OCI-LY1 (cell line): ENCODE measurements around the gene CAPN15.

Experiments
- H2AFZ ChIP-seq: fragments of 200-600 bp; sonication (generic), shearing (Covaris generic); 2 replicates; pipeline ENCODE4 v1.6.0; 2014; ENCODE audit warnings: antibody characterized with exemption, mild to moderate bottlenecking, low read length
- H3F3A ChIP-seq: fragments of 200-600 bp; sonication (generic), shearing (Covaris generic); 2 replicates; pipeline ENCODE4 v1.6.0; 2014; ENCODE audit warnings: mild to moderate bottlenecking, antibody characterized with exemption, low read length, moderate library complexity; ENCODE audit not compliant: insufficient read depth
- H3K27ac ChIP-seq: fragments of 200-600 bp; sonication (generic); 2 replicates; pipeline ENCODE4 v1.5.1; 2014; ENCODE audit warnings: low read length, mixed run types, mild to moderate bottlenecking, low read depth; ENCODE audit not compliant: poor library complexity, severe bottlenecking
- H3K27me3 ChIP-seq: fragments of 200-600 bp; sonication (generic); 2 replicates; pipeline ENCODE4 v1.6.0; 2014; ENCODE audit warnings: antibody characterized with exemption, mild to moderate bottlenecking, low read length, moderate library complexity; ENCODE audit not compliant: insufficient read depth
- H3K36me3 ChIP-seq: fragments of 200-600 bp; sonication (generic); 2 replicates; pipeline ENCODE4 v1.6.1; 2014; ENCODE audit warnings: mild to moderate bottlenecking, antibody characterized with exemption, low read length, moderate library complexity, mixed read lengths; ENCODE audit not compliant: insufficient read depth
- H3K4me1 ChIP-seq: fragments of 200-600 bp; sonication (generic); 2 replicates; pipeline ENCODE4 v1.5.1; 2014; ENCODE audit warnings: mild to moderate bottlenecking, low read length, moderate library complexity; ENCODE audit not compliant: insufficient read depth, severe bottlenecking
- H3K4me2 ChIP-seq: fragments of 200-600 bp; sonication (generic), shearing (Covaris generic); 2 replicates; pipeline ENCODE4 v1.6.1; 2014; ENCODE audit warnings: low read length
- H3K4me3 ChIP-seq: fragments of 200-600 bp; sonication (generic); 2 replicates; pipeline ENCODE4 v1.5.1; 2014; ENCODE audit warnings: low read length, low read depth, mild to moderate bottlenecking, mixed read lengths; ENCODE audit not compliant: poor library complexity, severe bottlenecking
- H3K79me2 ChIP-seq: fragments of 200-600 bp; shearing (Covaris generic); 2 replicates; pipeline ENCODE4 v1.6.1; 2016; ENCODE audit warnings: mixed run types, low read length, mixed read lengths; ENCODE audit not compliant: insufficient read depth
- H3K9ac ChIP-seq: fragments of 200-600 bp; sonication (generic), shearing (Covaris generic); 2 replicates; pipeline ENCODE4 v1.6.1; 2014; ENCODE audit warnings: mild to moderate bottlenecking, low read length, mixed read lengths
- H3K9me2 ChIP-seq: fragments of 200-600 bp; sonication (generic), shearing (Covaris generic); 2 replicates; pipeline ENCODE4 v1.6.1; 2014; ENCODE audit warnings: low read depth, mild to moderate bottlenecking, low read length, mixed read lengths
- H3K9me3 ChIP-seq: fragments of 200-600 bp; shearing (Covaris generic); 2 replicates; pipeline ENCODE4 v1.6.1; 2014; ENCODE audit warnings: low read length, mixed read lengths
- H4K20me1 ChIP-seq: fragments of 200-600 bp; sonication (generic), shearing (Covaris generic); 2 replicates; pipeline ENCODE4 v1.6.0; 2016; ENCODE audit warnings: mild to moderate bottlenecking, low read length; ENCODE audit not compliant: insufficient read depth
- CTCF ChIP-seq: fragments of 200-600 bp; sonication (generic), shearing (Covaris generic); IDR thresholded peaks from 2 replicates; pipeline ENCODE4 v1.5.1; 2017; ENCODE audit warnings: mild to moderate bottlenecking, antibody characterized with exemption, low read length, moderate library complexity, mixed read lengths
- EZH2 ChIP-seq: fragments of 200-600 bp; sonication (generic), shearing (Covaris generic); IDR thresholded peaks from 2 replicates; pipeline ENCODE4 v1.8.0; 2017; ENCODE audit warnings: borderline replicate concordance, mixed run types, mild to moderate bottlenecking, antibody characterized with exemption, low read length, moderate library complexity, mixed read lengths

The CAPN15 gene

GRCh38 chr16:554297-554621, 26.7 kb downstream of the CAPN15 start:
- Histone ChIP-seq H3K4me3 (no peak overlapping the region), H3K4me2 (no peak overlapping the region)

GRCh38 chr16:554640-555365, 27.3 kb downstream of the CAPN15 start:
- H2AFZ ChIP-seq = no peak overlapping the region
- H3K27me3 ChIP-seq = no peaks in the 10 kb centered on the region
- H3K27ac ChIP-seq = no peak overlapping the region
- no peaks in the 10 kb centered on the region for H3K9me3 ChIP-seq
- no peaks in the 10 kb centered on the region for H3K79me2 ChIP-seq
- TF ChIP-seq CTCF = no peak
- TF ChIP-seq EZH2 = no peak
- no peaks in the 10 kb centered on the region for H3K9me2 ChIP-seq
- no peak overlapping the region for H3K9ac ChIP-seq
- no peaks in the 10 kb centered on the region for H4K20me1 ChIP-seq
- no peaks in the 10 kb centered on the region for H3F3A ChIP-seq
- H3K4me3 ChIP-seq = no peak overlapping the region
- H3K4me1 ChIP-seq = no peaks in the 10 kb centered on the region
- H3K36me3 ChIP-seq = peaks cover 7% of the 10 kb centered on the region
- H3K4me2 ChIP-seq = no peak overlapping the region

More at GRCh38 chr16:554297-554621, 26.7 kb downstream of the CAPN15 start:
- TF ChIP-seq EZH2 (no peak), CTCF (no peak)
- Histone ChIP-seq H2AFZ (no peak overlapping the region), H3K27me3 (no peaks in the 10 kb centered on the region), H3K9me3 (no peaks in the 10 kb centered on the region), H3K9me2 (no peaks in the 10 kb centered on the region), H3K4me1 (no peaks in the 10 kb centered on the region), H3K9ac (no peak overlapping the region), H3F3A (no peaks in the 10 kb centered on the region), H4K20me1 (no peaks in the 10 kb centered on the region), H3K79me2 (no peaks in the 10 kb centered on the region), H3K27ac (no peak overlapping the region), H3K36me3 (peaks cover 7% of the 10 kb centered on the region)

GRCh38 chr16:555528-556473, 28.3 kb downstream of the CAPN15 start:
- no peak for TF ChIP-seq CTCF
- no peak for TF ChIP-seq EZH2
- no peak overlapping the region for H2AFZ ChIP-seq
- H3F3A ChIP-seq = no peaks in the 10 kb centered on the region
- no peaks in the 10 kb centered on the region for H3K79me2 ChIP-seq
- no peaks in the 10 kb centered on the region for H4K20me1 ChIP-seq
- no peak overlapping the region for H3K4me3 ChIP-seq
- H3K27ac ChIP-seq = no peak overlapping the region
- H3K36me3 ChIP-seq = peaks cover 7% of the 10 kb centered on the region
- no peaks in the 10 kb centered on the region for H3K9me2 ChIP-seq
- no peaks in the 10 kb centered on the region for H3K4me1 ChIP-seq
- H3K4me2 ChIP-seq = no peak overlapping the region
- H3K9ac ChIP-seq = no peak overlapping the region
- H3K9me3 ChIP-seq = no peaks in the 10 kb centered on the region
- no peaks in the 10 kb centered on the region for H3K27me3 ChIP-seq
